Sciatic nerve (tissue), 2 donors: Measurements from ENCODE around the gene ZBTB20. TPM values are rescaled to one million over a fixed set of nuclear protein-coding genes. Genes with fewer than 3 reads are reported as not detected.

Source experiments
- ATAC-seq: fragments of 200-7000 bp; cut with Tn5 transposase; one replicate; pipeline ENCODE4 v1.9.1; 2020; ENCODE audit warnings: mild to moderate bottlenecking, moderate library complexity
- DNase-seq: peaks from one replicate; pipeline ENCODE4 v3.0.0-alpha.2; 2020; ENCODE audit warnings: low spot score
- intact Hi-C: fragments of 100-400 bp; cut with DNase I; formaldehyde crosslinking; loops from one replicate; pipeline ENCODE4 v1.14.2; 2022
- total RNA-seq: library from RNA; stranded (reverse); fragmentation: NEBNext Ultra II Directional; extraction: Animal tissue kit (Norgen Biotek cat#: 25700); gene quantifications from one replicate; pipeline ENCODE4 v1.2.1, GENCODE V29; 2021
- donor health status: DM: no; HTN: no; CAD: no.
- donor health status: DM: no; HTN: no; CAD: no.

Gene ZBTB20
- total RNA-seq, 1 donor from 2014 or later: 145 TPM

DNA sequence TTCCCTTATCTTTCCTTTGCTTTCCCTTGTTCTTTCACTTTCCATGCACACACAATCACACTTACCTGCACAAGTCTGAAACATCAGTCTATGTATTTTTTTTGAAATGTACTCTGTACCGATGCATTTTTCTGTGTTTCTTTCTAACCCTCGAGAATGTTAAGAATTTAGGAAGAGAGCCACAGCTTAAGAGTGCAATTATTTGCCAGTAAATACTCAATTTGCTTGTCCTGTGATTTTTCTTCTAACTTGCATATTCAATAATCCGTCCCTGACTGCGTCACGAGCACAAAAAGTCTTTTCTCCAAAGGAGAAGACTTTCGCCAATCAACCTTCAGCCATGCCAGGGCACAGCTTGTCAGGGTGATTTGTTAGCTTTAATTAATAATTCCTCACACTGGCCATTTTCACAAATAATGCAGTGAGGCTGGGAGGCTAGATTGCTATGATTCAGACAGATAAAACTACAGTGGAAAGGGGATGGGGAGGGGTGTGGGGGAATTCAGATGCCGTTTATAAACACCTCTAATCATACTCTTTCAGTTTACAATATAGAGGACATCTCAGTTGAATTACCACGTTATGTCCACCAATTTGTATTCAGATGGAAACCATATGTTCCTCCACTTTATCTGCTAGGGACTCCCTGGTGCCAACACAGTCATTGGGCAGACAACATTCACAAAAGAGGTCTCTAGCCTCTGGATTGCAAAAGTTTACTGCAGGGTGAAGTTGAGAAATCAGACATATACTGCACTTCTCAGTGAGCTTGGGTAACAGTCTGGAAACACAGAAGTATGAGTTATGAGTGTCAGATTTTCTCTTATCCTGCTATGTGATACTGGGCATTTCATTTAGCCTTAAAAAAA is 388.0 kb downstream of the ZBTB20 start:
- intact Hi-C loops: no loop called here
- ATAC-seq (peak; percentile 80), DNase-seq (no peak)

DNA sequence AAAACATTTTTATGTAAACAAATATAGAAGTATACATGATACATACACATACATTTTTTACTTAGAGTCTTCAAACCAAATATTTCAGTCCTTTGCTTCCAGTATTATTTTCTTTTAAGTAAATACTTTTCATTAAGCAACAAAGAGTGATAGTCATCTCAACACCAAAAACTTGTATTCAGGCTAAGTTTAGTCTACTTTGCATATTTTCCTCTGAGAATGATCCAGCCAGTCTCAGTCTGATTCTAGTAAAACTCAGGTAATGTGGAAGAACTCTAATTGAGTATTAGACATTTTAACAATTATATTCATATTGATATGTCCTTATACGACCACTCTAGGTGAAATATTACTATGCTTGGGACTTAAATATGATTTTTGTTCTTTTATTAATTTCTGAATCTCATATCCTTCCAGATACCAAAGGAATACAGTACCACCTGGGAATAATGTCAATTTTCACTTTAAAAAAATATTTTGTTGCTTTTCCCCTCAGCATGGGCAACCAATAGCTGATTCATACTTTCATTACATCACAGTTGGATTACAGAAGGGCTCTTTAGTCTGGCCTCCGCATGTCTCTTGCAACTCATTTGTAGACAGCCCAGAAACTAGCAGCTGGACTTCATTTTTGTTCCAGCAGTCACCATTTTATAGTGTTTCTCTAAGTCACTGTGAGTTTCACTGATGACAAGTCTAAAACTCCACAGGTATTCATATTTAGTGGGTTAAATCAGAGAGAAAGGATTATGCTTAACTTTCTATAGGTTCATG is 390.4 kb downstream of the ZBTB20 start:
- ATAC-seq: peak; percentile 72
- intact Hi-C loops: no loop called here
- DNase-seq: no peak

DNA sequence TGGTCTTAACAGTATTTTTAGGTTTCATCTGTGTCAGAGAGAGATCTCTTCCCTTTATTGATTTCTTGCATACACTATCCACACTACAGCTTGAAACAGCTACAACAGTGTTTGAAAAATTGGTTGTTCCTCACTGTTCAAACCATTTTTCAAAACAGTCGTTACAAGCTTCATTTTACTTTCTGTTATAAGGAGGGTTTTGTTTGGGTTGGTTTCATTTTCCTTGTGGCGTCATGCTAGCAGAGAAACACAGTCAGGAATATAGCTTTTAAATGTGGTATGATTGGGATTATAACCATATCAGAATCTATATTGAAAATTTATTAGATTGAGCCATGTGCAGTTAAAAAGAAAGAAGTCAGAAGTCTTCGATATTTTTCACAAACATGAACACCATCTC is 400.6 kb downstream of the ZBTB20 start:
- DNase-seq (no peak), ATAC-seq (no peak)
- intact Hi-C loops: no loop called here

DNA sequence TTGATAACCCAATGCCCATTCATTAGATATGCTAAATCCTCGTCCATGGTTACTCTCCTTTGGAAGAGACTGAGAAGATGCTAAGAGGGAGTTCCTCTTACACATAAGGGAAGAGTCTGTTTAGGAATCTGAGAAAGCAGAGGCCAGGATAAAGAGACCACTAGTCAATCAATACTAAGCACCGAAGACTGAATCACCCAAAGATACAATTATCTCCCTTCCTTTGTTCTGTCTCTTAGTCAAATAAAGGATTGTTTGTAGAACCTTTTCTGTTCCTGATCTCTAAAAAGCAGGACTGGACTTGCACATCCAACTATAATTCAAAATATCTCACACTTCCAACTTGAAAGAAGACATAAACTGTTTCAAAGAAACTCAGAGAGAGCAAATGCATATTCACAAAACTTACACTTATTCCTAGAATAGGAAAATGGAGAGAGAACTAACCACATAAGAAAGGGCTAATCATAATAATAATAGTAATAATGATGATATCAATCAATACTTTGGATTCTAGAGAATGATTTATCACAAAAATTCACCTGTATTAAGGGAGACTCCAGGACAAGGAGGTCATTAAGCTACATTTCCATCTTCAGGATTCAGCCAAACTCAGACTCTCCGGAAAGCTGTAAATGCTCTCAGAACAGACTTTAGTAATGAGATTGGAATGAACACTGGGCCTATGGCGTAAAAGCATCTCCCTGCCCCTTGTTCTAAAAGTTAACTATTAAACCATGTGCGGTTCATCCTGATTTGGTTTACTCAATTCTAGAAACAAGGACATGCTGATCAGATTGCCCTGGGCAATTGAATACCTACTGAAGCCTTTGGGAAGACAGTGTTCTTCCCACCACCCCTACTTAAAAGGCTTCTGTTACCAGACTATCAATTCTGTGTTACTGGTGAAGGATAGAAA is 401.5 kb downstream of the ZBTB20 start:
- peak; percentile 92 for ATAC-seq
- DNase-seq: no peak
- intact Hi-C loops: no loop called here

DNA sequence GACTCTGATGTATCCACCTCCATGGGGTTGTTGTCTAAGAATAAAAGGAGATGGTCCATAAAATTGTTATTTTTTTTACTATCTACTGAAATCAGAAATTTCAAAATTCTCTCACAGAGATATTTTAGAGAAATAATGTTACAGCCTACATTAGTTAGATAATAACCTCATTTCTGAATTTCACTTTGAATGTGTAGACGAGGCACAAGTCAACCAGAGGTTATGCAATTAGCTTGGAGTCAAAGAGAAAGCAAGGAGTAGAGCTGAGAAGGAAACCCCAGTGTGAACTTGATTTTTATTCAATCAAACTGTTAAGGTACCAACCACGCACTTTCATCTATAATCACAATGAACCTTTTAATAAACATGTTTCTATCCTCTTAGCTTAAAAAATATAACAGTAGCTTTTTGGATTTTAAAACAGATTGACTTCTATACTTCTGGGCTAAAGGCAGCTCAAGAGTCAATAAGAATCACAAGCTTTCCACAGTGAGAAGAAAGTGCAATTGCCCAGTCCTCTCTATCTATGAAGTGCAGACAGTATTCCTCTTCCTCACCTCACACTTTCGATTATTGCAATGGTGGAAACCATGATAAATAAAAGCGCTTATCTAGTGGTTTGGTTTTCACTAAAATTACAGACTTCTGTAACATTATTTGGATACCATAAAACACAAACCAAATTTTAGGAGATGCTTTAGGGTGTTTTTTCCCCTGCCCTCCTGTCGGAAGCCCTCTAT is 403.2 kb downstream of the ZBTB20 start:
- intact Hi-C loops: no loop called here
- no peak for ATAC-seq
- DNase-seq: no peak

DNA sequence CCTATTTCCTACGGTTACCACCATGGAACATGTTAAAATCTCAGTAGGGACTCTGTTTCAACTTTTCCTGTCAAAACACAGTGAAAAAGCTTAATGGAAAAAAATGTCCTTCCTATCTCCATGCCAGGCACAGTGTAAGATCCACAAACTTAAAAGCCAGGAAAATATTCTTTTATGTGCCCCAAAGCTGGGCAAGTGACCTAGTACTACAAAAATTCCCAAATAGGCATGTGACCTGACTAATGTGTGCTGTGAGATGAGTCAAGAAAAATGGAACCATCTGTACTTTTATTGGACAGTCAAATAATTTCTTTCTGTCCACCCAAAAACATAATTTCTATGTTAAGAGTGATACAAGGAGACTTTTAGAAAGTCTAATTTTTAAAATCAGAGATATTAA is 406.0 kb downstream of the ZBTB20 start:
- no peak for ATAC-seq
- intact Hi-C loops: no loop called here
- DNase-seq: no peak

DNA sequence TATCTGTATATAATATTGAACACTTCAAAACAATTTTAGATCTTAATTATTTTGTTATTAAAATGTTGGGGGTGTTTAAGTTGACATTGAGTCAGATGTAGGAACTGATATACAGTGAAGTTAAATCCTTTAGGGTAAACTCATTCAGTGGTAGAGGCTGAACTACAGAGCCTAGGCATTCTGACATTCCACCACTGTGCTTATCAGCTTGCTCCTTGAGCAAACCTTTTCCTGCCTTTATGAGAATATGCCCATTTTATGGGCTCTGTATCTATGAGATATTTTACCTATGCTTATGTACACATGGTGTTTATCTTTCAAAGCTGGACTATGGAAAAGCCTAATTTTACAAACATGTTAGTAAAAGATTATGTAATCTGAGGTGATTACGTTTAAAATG is 407.5 kb downstream of the ZBTB20 start:
- intact Hi-C loops: no loop called here
- DNase-seq: no peak
- no peak for ATAC-seq

DNA sequence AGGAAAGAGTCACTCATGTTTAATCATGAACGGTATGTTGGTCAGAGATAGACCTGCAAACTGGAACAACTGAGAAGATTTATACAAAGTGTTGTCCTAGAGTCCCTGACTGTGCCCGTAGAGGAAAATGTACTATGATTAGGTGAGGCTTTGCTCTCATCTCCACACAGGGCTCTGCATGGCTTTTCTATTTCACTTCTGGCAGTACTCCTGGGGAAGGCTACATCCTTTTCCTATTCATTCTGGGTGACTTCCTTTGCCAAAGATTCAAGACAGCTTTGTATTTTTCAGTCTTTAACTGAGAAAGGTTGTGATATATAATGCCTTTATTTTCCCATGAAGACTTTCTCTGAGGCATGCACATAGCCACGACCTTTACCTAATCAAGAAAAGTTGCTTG is 414.7 kb downstream of the ZBTB20 start:
- intact Hi-C loops: no loop called here
- ATAC-seq: no peak
- DNase-seq: no peak

DNA sequence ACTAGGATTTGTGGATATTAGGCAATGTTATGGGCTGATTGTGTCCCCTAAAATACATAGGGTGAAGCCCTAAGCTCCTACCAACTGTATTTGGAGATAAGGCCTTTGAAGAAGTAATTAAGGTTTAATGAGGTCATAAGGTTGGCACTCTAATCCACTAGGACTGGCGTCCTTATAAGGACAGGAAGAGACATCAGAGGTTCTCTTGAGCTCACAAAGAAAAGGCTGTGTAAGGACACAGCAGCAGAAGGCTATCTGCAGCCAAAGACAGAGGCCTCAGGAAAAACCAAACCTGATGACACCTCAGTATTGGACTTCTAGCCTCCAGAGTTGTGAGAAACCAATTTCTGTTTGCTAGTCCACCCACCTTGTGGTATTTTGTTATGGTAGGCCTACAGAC is 416.7 kb downstream of the ZBTB20 start:
- intact Hi-C loops: no loop called here
- ATAC-seq: peak; percentile 22
- no peak for DNase-seq

DNA sequence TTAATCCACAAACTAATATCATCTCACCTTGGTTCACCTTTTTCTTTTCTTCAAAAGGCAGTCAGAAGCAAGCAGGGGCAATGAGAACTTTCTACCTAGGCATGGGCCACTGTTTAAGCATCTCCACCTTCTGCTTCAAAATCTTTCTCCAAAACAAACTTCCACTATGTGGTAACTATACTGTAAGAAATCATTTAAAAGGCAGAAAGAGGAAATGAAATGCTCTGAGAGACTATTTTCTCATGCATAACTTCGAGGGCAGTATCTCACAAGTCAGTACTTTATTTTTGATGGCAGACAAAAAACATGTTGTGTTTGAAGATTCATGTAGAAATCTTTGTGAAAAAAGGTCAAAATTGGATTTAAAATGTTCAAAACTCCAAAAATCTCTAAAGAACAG is 419.7 kb downstream of the ZBTB20 start:
- intact Hi-C loops: no loop called here
- DNase-seq (no peak), ATAC-seq (no peak)

DNA sequence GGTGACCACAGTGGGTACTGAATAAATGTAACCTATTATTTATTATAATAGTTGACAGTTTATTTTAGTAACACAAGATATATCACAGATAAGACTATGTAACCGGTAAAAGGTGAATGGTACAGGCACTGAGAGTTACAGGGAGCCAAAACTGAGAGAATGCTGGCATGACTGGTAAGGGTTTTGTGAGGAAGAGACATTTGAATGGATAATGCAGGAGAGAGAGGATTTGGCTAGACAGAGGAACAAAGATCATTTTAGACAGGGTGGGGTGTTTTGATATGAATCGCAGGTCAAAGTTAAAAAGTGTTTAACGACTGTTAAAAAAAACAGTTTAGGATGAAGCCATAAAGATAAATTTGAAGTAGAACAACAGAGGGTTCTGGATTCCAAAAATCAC is 421.1 kb downstream of the ZBTB20 start:
- no peak for DNase-seq
- no peak for ATAC-seq
- intact Hi-C loops: no loop called here

DNA sequence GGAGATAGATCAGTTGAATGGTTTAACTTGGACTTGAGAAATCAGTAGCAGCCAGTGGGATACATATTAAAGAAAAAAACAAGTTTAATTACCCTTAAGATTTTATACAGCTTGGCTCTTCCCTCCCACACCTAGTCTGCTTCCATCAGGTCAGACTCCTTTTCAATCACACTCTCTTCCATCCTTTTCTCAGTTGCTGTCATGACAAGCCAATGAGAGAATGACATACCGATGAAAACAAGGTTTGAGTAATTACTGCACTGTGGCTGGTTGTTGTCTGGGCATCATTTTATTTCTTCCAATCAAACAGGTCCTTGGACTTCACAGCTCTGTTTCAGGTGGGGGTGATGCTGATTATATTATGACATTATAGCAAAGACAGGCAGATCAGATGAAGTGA is 424.6 kb downstream of the ZBTB20 start:
- ATAC-seq (no peak), DNase-seq (no peak)
- intact Hi-C loops: no loop called here

DNA sequence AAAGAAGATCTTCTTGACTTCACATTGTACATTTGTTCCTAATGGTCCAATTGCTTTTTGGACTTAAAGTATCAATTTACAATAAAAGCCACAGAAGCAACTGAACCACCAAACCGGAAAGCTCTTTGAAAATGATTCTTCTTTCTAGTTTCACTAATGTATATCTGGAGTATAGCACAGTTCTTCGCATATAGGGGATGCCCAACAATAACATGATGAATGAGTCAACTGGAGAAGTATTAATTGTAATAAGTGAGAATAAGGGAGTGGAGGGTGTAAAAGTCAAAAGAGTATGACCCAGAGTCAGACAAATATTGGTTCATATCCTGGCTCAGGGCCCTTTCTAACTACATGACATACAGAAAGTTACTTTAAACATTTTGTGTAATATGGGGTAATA is 425.2 kb downstream of the ZBTB20 start:
- ATAC-seq: no peak
- no peak for DNase-seq
- intact Hi-C loops: no loop called here

DNA sequence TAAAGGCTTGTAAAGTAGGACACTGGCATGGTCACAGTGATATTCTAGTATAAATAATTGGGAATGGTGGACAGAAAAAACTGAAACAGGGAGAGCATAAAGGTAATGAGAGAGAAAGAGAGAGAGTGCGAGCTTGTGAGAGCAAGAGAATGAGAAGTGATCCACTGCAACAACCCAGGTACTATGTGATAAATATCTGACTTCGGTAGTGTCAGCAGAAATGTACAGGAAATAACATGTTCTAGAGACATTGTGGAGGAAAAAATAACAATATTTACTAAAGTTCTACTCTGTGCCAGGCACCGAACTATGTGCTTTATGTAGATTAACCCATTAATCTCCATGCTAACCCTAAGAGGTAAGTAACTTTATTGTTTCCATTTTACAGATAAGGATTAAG is 425.9 kb downstream of the ZBTB20 start:
- ATAC-seq (no peak), DNase-seq (no peak)
- intact Hi-C loops: no loop called here

DNA sequence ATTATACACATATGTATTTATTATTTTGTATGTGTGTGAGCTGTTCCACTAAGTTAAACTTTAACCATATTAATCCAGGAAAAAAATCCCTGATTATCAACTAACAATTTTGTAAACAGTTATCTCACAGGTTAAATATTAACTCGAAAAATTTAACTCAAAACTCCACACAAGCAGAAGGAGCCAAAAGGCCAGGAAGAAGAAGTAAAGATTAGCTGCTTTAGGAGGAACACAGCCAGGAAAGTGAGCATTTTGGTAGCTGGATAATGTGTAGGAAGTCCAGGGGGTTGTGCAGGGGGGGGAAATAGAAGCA is 428.2 kb downstream of the ZBTB20 start:
- ATAC-seq (no peak), DNase-seq (no peak)
- intact Hi-C loops: no loop called here

DNA sequence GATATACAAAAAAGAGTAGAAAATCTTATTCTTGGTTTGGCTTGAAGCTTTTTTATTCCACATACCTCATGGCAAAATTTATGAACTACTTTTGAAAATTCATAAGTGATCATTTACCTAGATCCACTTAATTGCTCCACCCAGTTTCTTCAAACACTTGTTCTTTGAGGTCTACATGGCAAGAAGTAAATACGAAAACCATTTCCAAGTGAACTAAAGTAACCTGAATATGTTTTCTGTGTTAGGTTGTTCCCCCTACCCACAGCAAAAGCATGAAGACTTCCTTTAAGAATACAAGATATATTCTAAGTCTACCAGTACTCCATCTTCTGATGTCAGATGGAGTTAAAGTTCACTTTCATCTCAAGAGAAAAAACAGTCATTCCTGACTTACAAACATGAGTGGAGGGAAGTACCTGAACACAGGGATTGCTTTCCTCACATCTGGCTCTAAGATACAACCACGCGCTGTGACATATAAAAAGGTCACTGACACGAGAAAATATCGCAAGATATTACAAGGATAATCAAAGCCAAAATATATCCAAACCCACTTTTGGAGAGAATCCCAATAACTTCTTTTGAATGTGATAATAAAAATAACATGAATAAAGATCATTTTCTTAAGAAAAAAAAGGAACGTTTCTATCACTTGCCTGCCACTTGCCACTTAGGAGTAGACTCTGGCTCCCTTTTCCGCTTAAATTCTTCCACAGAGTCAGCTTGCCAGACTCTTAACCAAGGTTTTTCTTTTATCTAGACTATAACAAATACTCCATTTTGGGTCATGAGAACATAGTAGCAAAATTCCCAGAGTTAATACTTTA is 428.8 kb downstream of the ZBTB20 start:
- ATAC-seq: peak; percentile 59
- DNase-seq: no peak
- intact Hi-C loops: no loop called here

DNA sequence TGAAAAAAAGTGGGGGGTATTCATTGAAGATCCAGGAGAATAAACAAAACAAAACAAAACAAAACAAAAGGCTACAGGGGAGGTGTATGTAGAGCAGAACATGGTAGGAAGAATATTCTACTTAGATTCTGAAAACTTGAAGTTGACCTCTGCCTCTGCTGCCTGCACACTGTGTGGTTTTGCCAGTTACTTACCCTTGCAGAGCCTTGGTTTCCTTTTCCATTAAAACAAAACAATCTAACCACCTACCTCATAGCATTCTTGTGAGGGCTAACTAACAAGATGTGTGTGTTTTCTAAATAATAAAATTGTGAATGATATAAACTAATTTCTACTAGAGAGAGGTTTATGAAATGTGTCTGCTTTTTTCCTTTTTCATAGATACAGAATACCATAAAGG is 430.2 kb downstream of the ZBTB20 start:
- DNase-seq (no peak), ATAC-seq (no peak)
- intact Hi-C loops: no loop called here

DNA sequence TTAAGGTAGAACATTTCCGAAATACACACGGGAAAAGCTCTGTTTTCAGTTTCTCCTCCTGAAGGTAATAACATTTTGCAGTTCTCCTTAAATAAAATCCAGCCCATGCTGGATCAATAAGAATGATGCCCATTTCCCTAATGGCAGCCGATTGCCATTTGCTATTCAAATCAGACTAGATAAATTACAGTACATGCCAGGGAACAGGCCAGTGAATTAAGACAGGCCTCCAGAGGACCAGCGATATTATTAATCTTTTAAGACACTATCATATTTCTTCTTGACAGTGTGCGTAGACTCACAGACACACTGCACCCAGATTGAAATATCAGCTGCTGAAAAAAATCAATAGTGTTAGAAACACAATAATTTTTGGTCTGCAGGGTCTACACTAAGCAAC is 431.0 kb downstream of the ZBTB20 start:
- intact Hi-C loops: no loop called here
- no peak for DNase-seq
- ATAC-seq: no peak
